GM12891 (cell line): ENCODE measurements around the gene PGBD5.
A peak's percentile ranks its signal among the peaks of the same experiment; 100 is the strongest.

Source experiments
- DNase-seq: peaks from one replicate; pipeline ENCODE4 v3.0.0; 2011; ENCODE audit warnings: low spot score; ENCODE audit not compliant: insufficient read length
- FAIRE-seq: peaks from 2 replicates; lab custom pipeline; 2011; peaks lifted over from hg19 to GRCh38; lab: Jason Lieb, UNC
- PAX5 ChIP-seq: IDR thresholded peaks from 2 replicates; pipeline ENCODE4 v1.6.1; 2011; ENCODE audit warnings: low read length, moderate library complexity, mild to moderate bottlenecking; ENCODE audit not compliant: insufficient read depth, severe bottlenecking
- POLR2A ChIP-seq: IDR thresholded peaks from 2 replicates; pipeline ENCODE4 v1.6.1; 2011; ENCODE audit warnings: low read depth, low read length, control low read depth
- POLR2AphosphoS5 ChIP-seq: IDR thresholded peaks from 2 replicates; pipeline ENCODE4 v1.6.1; 2011; ENCODE audit warnings: low read depth, low read length, control low read depth
- POU2F2 ChIP-seq: IDR thresholded peaks from 2 replicates; pipeline ENCODE4 v1.6.1; 2011; ENCODE audit warnings: low read depth, mild to moderate bottlenecking, control low read depth, low read length, moderate library complexity
- SPI1 ChIP-seq: IDR thresholded peaks from 2 replicates; pipeline ENCODE4 v1.6.1; 2011; ENCODE audit warnings: low read depth, low read length, control low read depth
- TAF1 ChIP-seq: IDR thresholded peaks from 2 replicates; pipeline ENCODE4 v1.6.1; 2011; ENCODE audit warnings: low read depth, low read length, control low read depth

PGBD5 gene

DNA sequence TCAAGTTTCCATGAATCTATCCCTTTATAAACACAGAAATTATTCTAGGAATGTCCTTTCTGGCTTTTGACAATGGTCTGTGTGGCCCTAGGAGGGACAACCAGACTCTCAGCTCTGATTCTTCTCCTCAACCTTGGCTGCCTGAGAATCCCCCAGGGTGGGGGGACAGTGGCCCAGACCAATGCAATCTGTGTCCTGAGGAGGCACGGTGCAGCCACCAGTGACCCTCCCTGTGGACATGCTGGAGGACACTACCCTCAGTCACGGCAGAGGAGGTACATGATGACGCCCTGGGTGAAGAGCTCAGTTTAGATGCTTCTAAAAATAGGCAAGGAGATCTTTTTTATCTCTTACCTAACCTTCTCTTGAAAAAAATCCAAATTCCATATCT, 91.7 kb downstream of the PGBD5 start:
- TF ChIP-seq SPI1 (no peak), POU2F2 (no peak), POLR2A (no peak)
- FAIRE-seq = no peak

DNA sequence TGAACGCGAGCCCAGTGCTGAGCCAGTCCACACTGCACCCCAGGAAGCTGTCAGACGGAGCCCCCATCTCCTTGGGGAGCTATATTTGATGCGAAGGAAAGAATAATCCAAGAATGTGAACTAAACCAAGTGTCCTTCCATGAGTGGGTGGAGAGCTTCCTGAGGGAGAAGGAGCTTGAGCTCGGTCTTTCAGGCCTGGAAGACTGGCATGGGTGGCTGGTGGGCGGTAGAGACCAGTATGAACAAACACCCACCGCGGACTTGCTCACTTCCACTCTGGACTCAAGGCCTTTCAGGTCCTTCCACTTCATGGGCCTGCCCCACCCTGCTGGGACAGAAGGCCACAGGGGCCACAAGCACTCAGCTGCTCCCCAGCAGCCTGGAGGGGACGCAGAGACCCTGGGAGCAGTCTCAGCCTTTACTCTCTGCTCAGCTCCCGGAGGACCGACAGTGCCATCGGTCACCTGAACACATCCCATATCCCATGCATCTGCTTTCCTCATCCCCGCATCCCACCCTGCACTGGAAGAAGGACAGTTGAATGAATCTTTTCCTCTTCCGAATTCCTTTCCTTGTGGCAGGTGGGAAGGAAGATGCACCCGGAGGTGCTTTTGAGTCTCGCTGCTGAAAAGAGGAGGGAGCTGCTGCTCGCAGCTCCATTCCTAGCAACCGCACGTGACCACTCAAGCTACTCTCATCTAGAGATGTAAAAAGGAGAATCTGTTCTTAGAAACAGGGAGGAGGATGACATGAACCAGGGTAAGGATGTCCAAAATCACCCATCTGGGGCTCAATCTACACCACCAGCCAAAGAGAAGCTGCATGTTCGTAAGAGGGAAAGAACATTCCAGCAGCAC, 92.3 kb downstream of the PGBD5 start:
- TF ChIP-seq POLR2A (no peak), SPI1 (no peak), TAF1 (no peak), PAX5 (no peak), POLR2AphosphoS5 (no peak), POU2F2 (no peak)
- no peak for DNase-seq
- no peak for FAIRE-seq

More for the DNA sequence above, 91.7 kb downstream of the PGBD5 start:
- DNase-seq = no peak

DNA sequence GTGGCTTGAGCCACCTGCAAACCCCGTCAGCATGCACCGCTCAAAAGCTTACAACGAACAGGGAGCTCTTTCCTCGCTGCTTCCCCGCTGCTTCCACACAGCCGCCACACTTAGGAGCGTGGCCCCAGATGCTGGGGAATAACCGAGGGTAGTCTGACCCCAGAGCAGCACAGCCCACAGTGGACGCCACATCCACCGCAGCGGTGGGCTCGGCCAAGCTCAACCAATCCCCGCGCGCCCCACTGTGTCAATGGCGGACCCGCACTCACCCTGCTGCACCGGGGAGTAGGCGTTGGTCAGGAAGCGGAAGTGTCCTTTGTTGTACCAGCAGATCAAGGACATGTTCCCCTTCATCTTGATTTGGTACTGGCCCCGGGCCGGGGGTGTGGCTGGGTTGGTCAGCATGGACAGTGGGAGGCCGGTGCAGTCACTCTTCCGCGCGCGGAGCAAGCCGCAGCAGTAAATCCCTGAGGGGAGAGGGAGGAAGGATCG, 93.5 kb downstream of the PGBD5 start:
- DNase-seq = no peak
- TF ChIP-seq POU2F2 (no peak), SPI1 (no peak), POLR2A (no peak), POLR2AphosphoS5 (no peak), TAF1 (no peak), PAX5 (no peak)

DNA sequence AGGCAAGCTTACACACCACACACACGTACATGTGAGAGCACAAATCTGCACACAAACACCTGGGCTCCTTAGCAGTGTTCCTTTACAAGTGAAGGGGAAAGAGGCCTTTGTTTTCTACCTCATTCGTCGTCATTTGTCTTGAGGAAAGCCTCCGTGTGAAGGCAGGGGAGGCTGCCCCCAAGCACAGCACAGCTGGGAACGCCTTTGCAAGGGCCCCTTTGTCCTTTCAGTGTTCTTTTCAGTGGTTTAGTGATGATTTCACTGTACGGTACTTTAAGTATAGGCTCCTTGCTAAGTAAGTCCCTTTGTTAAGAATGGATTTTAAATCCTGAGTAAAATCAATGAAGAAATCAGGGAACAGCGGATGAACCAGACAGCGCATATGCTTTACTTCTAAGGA, 94.1 kb downstream of the PGBD5 start:
- TF ChIP-seq POLR2A (no peak), SPI1 (no peak), TAF1 (no peak), PAX5 (no peak), POU2F2 (no peak), POLR2AphosphoS5 (no peak)
- DNase-seq (no peak), FAIRE-seq (no peak)

More for the DNA sequence above, 93.5 kb downstream of the PGBD5 start:
- no peak for FAIRE-seq

DNA sequence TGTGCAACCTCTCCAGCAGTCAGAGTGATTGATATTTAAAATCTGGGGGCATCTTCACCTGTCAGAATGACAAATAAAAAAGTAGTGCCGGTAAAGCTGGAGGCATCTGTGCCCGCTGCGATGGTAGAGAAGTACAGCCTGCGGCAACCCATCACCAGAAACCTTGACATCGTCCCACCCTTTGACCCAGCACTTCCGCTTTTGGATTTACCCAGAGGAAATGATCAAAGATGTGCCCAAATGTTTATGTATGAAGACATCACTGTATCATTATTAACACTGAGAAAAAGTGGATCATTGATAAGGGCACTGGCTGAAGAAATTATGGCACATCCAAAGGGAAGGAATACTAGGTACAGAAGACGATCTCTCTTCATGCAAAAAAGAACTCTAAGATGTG, 96.0 kb downstream of the PGBD5 start:
- TF ChIP-seq POLR2AphosphoS5 (no peak), POU2F2 (no peak), POLR2A (no peak), PAX5 (no peak), TAF1 (no peak), SPI1 (no peak)
- no peak for DNase-seq
- no peak for FAIRE-seq

DNA sequence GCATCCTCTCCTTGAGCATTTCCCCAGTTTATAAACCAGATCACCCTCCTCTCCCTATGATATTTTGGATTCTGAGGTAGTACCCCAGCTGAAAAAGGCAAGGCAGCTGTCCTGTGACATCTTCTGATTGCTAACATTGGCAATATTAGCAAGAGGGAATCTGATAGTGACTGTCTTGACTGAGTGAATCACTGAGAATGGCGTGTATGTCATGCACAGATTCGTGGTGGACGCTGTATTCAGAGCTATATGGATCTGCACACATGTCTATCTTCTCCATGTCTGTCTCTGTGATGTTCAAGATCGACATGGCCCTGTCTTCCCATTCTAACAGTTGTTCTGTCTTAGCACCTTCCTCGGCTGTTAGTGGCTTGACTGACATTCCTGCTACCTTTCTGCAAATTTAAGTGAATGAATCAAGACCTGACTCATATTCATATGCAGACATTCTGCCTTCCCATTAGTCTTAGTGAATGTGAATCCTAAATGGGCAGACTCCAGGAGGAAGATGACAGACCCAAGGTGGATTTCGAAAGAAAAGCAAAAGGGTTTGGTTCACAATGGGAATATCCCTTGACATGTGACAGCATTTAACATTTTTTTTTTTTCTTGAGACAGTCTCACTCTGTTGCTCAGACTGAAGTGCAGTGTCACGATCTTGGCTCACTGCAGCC, 97.7 kb downstream of the PGBD5 start:
- FAIRE-seq (peak; percentile 63), DNase-seq (no peak)
- no peak for TF ChIP-seq SPI1

DNA sequence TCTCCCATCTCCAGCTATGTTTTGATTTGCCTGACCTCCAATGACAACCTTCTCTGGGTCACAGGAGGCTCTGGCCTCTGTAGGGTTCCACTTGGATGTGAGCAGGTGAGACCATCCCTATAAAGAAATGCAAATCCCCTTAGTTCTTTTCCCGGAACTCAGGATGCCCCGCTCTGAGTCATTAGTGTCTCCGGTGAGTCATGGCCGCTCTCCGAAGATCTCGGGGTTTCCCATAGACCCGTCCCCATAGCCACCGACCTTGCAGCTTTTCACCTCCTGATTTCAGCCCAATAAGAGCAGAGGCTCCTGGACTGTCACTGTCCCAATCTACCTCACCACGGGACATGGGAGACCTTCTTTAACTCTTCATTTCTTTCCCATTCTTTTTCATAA, 98.2 kb downstream of the PGBD5 start:
- DNase-seq = no peak
- no peak for FAIRE-seq
- no peak for TF ChIP-seq POLR2A
- TF ChIP-seq POLR2AphosphoS5 = no peak
- TF ChIP-seq TAF1 = no peak
- no peak for TF ChIP-seq SPI1
- no peak for TF ChIP-seq POU2F2
- no peak for TF ChIP-seq PAX5

DNA sequence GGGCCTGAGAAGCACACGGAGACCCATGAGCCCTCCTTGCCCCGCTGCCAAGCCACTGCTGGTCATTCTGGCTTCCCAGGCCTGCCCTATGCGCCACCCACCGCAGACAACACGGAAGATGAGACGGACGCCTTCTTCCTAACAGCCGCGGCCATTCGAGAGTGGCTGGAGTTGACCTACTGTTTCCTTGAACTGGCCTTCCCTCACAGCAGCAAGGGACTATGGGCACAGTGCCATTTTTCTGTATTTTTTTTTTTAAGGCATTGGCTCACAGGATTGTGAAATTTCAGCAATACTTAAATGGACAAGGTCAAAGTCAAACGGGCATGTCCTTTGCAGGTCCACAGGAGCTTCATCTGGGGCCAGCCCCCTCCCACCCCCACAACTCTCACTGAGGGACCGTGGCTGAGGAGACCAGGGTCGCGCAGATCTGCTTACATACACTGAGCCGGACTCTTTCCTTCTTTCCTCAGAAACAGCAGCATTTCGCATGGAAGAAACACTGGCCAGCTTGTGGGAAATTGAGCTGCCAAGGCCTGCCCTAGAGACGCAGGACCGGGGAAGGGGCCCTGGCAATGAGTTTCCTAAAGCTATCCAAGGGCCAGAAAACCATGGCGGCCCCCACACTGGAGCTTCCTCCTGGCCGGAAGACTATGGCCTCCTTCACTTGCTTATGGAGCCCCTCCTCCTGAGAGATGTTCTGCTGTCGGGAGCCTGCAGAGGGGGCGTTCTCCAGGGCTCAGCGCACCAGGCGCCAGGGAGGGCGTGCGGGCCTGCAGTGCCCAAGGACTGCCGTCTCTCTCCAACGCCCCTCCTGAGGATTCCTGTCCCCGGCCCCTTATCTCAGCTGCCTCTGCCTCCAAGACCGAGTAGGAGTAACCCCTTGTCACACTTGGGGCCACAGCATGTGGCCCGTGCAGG, 98.9 kb downstream of the PGBD5 start:
- TF ChIP-seq TAF1 = no peak
- TF ChIP-seq POLR2AphosphoS5 = no peak
- no peak for TF ChIP-seq SPI1
- no peak for TF ChIP-seq POLR2A
- no peak for TF ChIP-seq PAX5
- no peak for TF ChIP-seq POU2F2
- DNase-seq (no peak), FAIRE-seq (no peak)

DNA sequence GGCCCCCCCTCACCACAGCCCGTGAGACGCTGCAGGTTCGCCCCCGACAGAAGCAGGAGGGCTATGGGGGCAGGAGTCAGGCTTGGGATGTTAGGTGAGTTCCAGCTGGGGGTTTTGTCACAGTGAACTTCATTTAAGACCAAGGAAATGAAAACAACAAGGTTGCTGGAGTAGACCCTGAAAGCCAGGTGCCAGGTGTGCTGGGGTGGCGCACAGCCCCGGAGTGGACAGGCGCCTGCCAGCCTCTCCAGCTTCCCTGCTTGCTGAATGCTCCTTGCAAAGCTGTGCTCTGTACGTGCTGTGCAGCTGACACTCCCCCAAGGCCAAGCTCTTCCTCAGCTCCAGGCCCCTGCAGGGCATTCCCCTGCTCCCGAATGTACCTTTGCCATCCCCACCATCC, 102.4 kb downstream of the PGBD5 start:
- FAIRE-seq (no peak), DNase-seq (no peak)
- TF ChIP-seq POLR2AphosphoS5 (no peak), SPI1 (no peak), POLR2A (no peak), TAF1 (no peak), PAX5 (no peak), POU2F2 (no peak)
